Measurements from ENCODE around the gene IGFBP2.
A peak's percentile ranks its signal among the peaks of the same experiment; 100 is the strongest.

IGFBP2 gene

DNA sequence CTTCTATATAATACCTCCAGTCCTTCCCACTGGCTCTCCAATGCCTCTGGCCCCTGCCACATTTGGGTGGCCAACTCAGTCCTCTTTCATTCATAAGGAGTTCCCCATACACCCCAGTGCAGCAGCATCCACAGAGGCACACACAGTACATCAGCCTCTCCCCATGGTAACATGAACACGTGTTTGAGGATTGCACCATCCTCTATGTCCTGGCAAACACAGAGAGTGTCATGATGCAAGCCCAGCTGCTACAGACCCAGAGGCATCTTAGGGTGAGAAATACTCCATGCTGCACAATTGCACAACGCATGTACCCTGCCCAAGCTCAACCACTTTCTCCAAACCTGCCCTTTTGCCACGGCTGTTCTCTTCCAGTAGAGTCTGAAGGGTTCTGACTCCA lies 50.6 kb downstream of the IGFBP2 start:
- ChIA-PET CTCF (interaction anchor here (2.2 kb wide), 1 partner anchor 1029 kb away, joined by 5 read pairs; no protein-coding TSS in a partner anchor), POLR2A (no interaction called here)
- no peak for DNase-seq (ENCODE audit: extremely low spot score)
- TF ChIP-seq ARNT (IDR thresholded peaks at IDR 0.05) (no peak), HDGF (IDR thresholded peaks at IDR 0.05; ENCODE audit: borderline replicate concordance) (no peak), FOXA1 (IDR thresholded peaks at IDR 0.05) (no peak), PKNOX1 (IDR thresholded peaks at IDR 0.05) (no peak)

GRCh38 chr2:216685327-216685875 lies 52.2 kb downstream of the IGFBP2 start:
- ChIA-PET POLR2A (no interaction called here), CTCF (interaction anchor here (1.1 kb wide), 1 partner anchor 11 kb away, joined by 3 read pairs; no protein-coding TSS in a partner anchor)
- TF ChIP-seq ELF4 (IDR thresholded peaks at IDR 0.05) (no peak), ZNF384 (IDR thresholded peaks at IDR 0.05) (no peak), L3MBTL2 (conservative IDR thresholded peaks at IDR 0.05) (no peak), CTBP1 (IDR thresholded peaks at IDR 0.05; ENCODE audit: borderline replicate concordance) (no peak), BHLHE40 (IDR thresholded peaks at IDR 0.05; ENCODE audit: borderline replicate concordance) (no peak), TARDBP (IDR thresholded peaks at IDR 0.05) (no peak), HDGF (IDR thresholded peaks at IDR 0.05; ENCODE audit: borderline replicate concordance) (no peak), SP1 (IDR thresholded peaks at IDR 0.05) (no peak), SUZ12 (IDR thresholded peaks at IDR 0.05) (no peak), PKNOX1 (IDR thresholded peaks at IDR 0.05) (no peak), NFRKB (IDR thresholded peaks at IDR 0.05) (no peak), FOXM1 (IDR thresholded peaks at IDR 0.05; ENCODE audit: borderline replicate concordance) (no peak), LEF1 (IDR thresholded peaks at IDR 0.05; ENCODE audit: borderline replicate concordance) (no peak), FOXA1 (IDR thresholded peaks at IDR 0.05) (no peak), FOXK2 (IDR thresholded peaks at IDR 0.05) (no peak)
- DNase-seq (ENCODE audit: extremely low spot score): no peak

DNA sequence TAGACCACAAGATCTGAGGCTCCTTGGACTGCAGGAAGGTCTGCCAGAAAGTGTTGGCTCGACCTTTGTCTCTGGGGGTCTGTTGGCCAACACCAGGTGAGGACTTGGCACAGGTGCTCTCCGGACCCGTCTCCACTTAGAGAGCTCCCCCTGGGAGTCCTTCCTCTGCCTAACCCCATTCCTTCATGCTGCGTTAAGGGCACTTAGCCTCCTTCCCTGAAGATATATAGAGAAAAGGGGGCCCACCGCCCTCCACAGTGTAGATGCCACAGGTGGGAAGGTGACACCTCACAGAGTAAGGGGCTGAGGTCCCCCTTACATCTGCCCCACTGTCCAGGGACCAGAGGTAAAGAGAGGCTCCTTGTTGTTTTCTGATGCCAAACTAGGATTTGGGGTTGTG lies 53.9 kb downstream of the IGFBP2 start:
- ChIA-PET POLR2A (no interaction called here), CTCF (interaction anchor here (0.9 to 1.3 kb wide), 2 partner anchors 11 to 1026 kb away, joined by 3 to 5 read pairs; no protein-coding TSS in a partner anchor)
- DNase-seq (ENCODE audit: extremely low spot score): no peak
- no peak for TF ChIP-seq ELF4 (IDR thresholded peaks at IDR 0.05)
- no peak for TF ChIP-seq HDGF (IDR thresholded peaks at IDR 0.05; ENCODE audit: borderline replicate concordance)
- no peak for TF ChIP-seq NFRKB (IDR thresholded peaks at IDR 0.05)
- TF ChIP-seq TARDBP (IDR thresholded peaks at IDR 0.05): no peak
- TF ChIP-seq CTBP1 (IDR thresholded peaks at IDR 0.05; ENCODE audit: borderline replicate concordance): no peak
- TF ChIP-seq SUZ12 (IDR thresholded peaks at IDR 0.05): no peak
- TF ChIP-seq BHLHE40 (IDR thresholded peaks at IDR 0.05; ENCODE audit: borderline replicate concordance): no peak
- TF ChIP-seq LEF1 (IDR thresholded peaks at IDR 0.05; ENCODE audit: borderline replicate concordance): no peak
- TF ChIP-seq FOXK2 (IDR thresholded peaks at IDR 0.05): no peak
- TF ChIP-seq FOXA1 (IDR thresholded peaks at IDR 0.05): no peak

DNA sequence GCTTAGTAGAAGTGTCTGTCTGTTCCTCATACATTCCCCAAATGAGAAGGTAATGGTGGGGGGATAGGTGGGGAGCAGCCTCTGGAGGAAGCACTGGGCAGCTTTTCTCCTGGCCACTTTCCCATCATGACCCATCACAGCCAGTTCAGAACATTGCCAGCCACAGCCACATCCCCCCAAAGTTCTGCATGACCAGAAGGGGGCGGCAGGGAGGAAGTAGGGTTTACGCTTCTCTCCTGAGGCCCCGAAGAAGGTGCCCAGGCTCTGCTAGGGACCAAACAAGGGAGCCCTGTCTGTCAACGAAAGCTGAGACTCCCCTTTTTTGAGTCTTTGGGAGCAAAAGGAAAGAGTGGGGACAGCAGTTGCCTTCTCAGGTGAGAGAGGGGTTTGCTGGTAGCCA lies 54.4 kb downstream of the IGFBP2 start:
- TF ChIP-seq SP1 (IDR thresholded peaks at IDR 0.05): no peak
- TF ChIP-seq ELF4 (IDR thresholded peaks at IDR 0.05): no peak
- no peak for TF ChIP-seq NFRKB (IDR thresholded peaks at IDR 0.05)
- no peak for TF ChIP-seq SUZ12 (IDR thresholded peaks at IDR 0.05)
- TF ChIP-seq PKNOX1 (IDR thresholded peaks at IDR 0.05): no peak
- TF ChIP-seq L3MBTL2 (conservative IDR thresholded peaks at IDR 0.05): no peak
- TF ChIP-seq CTBP1 (IDR thresholded peaks at IDR 0.05; ENCODE audit: borderline replicate concordance): no peak
- TF ChIP-seq HDGF (IDR thresholded peaks at IDR 0.05; ENCODE audit: borderline replicate concordance): no peak
- no peak for TF ChIP-seq BHLHE40 (IDR thresholded peaks at IDR 0.05; ENCODE audit: borderline replicate concordance)
- no peak for TF ChIP-seq ARNT (IDR thresholded peaks at IDR 0.05)
- TF ChIP-seq FOXM1 (IDR thresholded peaks at IDR 0.05; ENCODE audit: borderline replicate concordance): no peak
- no peak for TF ChIP-seq FOXK2 (IDR thresholded peaks at IDR 0.05)
- no peak for TF ChIP-seq ZNF384 (IDR thresholded peaks at IDR 0.05)
- TF ChIP-seq FOXA1 (IDR thresholded peaks at IDR 0.05): no peak
- no peak for TF ChIP-seq LEF1 (IDR thresholded peaks at IDR 0.05; ENCODE audit: borderline replicate concordance)
- TF ChIP-seq TARDBP (IDR thresholded peaks at IDR 0.05): no peak
- DNase-seq (ENCODE audit: extremely low spot score): peak; percentile 41
- ChIA-PET POLR2A (no interaction called here), CTCF (interaction anchor here (0.9 to 1.3 kb wide), 2 partner anchors 11 to 1025 kb away, joined by 3 to 5 read pairs; no protein-coding TSS in a partner anchor)

DNA sequence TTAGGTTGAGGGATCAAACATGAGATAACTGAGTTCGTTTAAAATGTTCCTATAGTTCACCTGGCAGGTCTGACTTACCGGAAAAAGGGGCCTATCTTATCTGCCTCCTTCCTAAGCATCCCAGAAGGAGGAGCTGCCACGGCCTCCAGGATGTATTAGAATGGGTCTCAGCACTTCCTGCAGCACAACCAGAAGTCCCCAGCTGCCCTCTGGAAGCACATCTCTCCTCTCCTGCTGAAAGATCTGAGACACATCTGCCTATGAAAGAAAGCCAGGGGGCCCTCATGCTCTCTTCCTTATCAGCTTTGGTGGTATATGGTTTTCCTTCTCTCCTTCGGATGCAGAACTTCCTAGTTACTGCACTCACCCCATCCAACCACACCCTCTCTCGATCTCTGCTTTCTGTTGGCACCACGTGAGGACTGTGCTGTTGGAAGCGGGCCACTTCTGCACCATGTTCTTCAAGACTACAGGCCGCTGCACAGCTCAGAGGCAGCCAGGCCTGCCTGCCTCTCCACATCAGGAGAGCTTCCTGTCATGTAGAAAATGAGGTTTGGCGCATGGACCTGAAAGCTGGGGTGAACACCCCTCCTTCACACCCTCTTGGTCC lies 55.6 kb downstream of the IGFBP2 start:
- DNase-seq (ENCODE audit: extremely low spot score): no peak
- CTCF ChIA-PET: no interaction called here
- POLR2A ChIA-PET: no interaction called here
- TF ChIP-seq TARDBP (IDR thresholded peaks at IDR 0.05) (no peak), PKNOX1 (IDR thresholded peaks at IDR 0.05) (no peak), LEF1 (IDR thresholded peaks at IDR 0.05; ENCODE audit: borderline replicate concordance) (no peak), BHLHE40 (IDR thresholded peaks at IDR 0.05; ENCODE audit: borderline replicate concordance) (no peak), ELF4 (IDR thresholded peaks at IDR 0.05) (no peak), NFRKB (IDR thresholded peaks at IDR 0.05) (no peak), FOXA1 (IDR thresholded peaks at IDR 0.05) (no peak), FOXK2 (IDR thresholded peaks at IDR 0.05) (no peak), SUZ12 (IDR thresholded peaks at IDR 0.05) (no peak), HDGF (IDR thresholded peaks at IDR 0.05; ENCODE audit: borderline replicate concordance) (no peak), ZNF384 (IDR thresholded peaks at IDR 0.05) (no peak)

Data from HEK293T (cell line).